Esophagus muscularis mucosa (tissue), 3 donors: ENCODE data around the gene MACROD2.

Source experiments
- CTCF ChIP-seq, 3 experiments: fragments of 200-600 bp in 2 of 3; fragments of 450-650 bp in 1 of 3; sonication (generic) in 2 of 3; IDR thresholded peaks; one replicate each; pipeline ENCODE4 v1.5.1; 2017 to 2019; ENCODE audit warnings: antibody characterized with exemption in 3 of 3, mild to moderate bottlenecking in 2 of 3, moderate library complexity in 1 of 3
- POLR2A ChIP-seq: fragments of 450-650 bp; IDR thresholded peaks from one replicate; pipeline ENCODE4 v1.6.1; 2017; ENCODE audit warnings: antibody characterized with exemption, moderate library complexity, mild to moderate bottlenecking, low read depth

- TF ChIP-seq CTCF (IDR thresholded peaks at IDR 0.05): no peak
- no peak for TF ChIP-seq POLR2A
Observed at GRCh38 chr20:16082051-16082550, 2086.8 kb downstream of the MACROD2 start.
